ENCODE data around the gene SUZ12. TPM values are rescaled to one million over a fixed set of nuclear protein-coding genes. Genes with fewer than 3 reads are reported as not detected.
"Not testable (repeated sequence)": the region's sequence is repeated elsewhere in the genome, so short reads cannot be mapped to it uniquely, and the experiment has no call there.

Gene SUZ12
- polyA plus RNA-seq, 4 donors: 32.4 to 55.8 (median 47.1) TPM

DNA sequence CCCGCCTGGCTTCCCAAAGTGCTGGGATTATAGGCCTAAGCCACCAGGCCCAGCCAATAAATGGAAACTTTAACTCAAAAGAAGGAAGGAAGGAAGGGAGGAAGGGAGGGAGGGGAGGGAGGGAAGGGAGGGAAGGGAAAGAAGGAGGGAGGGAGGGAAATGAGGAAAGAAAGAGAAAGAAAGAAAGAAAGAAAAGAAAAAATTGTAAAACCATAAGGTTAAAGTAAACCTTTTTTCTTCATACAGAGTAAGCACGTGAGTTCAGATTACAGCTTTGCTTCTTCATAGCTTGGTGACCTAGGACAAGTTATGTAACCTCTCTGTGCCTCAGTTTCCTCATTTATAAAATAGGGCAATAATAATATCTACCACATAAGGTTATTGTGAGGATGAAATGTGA is 96.4 kb downstream of the SUZ12 start:
- no peak for DNase-seq (ENCODE audit: low read depth in 4 of 4, low spot score in 3 of 4)

DNA sequence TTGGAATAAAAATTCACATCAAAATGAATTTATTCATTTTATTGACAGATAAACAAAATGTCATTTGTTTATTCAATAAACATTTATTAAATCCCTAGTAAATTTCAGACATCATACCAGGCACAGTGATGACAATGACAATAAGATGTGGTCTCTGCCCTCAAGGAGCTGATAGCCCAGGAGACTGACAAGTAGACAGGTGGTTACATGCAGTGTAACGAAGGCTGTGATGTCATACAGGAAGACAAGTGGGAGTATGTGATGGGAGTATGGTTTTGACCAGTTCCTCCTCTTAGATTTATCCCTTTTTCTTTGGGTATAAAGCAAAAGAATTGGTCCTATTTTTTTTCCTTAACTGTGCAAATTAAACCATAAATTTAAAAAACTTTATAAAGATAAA is 97.0 kb downstream of the SUZ12 start:
- DNase-seq (ENCODE audit: low read depth in 4 of 4, low spot score in 3 of 4): not testable (repeated sequence)

DNA sequence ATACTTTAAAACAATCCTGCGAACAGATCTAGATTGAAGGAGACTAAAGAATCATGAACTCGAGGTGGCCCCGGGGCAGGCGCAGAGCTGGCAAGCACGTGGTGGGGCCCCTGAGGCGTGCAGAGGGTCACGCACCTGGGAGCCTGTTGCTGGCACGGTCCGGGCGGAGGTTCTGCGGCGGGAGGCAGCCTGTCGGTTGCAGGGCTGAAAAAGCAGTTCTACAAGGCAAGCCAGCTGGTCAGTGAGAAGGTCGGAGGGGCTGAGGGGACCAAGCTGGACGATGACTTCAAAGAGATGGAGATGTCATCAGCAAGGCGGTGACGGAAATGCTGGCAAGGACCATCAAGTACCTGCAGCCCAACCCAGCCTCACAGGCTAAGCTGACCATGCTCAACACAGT is 103.4 kb downstream of the SUZ12 start:
- not testable (repeated sequence) for DNase-seq (ENCODE audit: low read depth in 4 of 4, low spot score in 3 of 4)

DNA sequence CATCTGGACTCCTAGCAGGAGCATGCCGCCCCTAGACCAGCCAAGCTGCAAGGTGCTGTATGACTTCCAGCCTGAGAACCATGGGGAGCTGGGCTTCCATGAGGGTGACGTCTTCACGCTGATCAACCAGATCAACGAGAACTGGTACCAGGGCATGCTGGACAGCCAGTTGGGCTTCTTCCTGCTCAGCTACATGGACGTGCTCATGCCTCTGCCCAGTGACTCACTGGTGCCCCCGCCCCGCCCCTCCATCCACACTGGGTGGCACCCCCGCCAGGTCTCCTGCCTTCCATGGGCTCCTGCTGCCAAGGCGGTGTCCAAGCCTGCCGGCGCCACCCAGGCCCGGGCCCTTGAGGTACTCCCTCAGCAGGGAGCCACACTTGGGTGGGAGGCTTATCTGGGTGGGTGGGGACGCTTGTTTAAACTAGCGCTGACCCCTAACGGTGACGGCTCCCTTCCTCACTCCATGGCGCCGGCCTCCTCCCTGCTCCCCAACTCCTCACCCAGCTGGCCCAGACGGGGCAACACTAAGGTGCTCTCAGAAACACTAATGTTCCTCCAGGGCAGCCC is 104.6 kb downstream of the SUZ12 start:
- not testable (repeated sequence) for DNase-seq (ENCODE audit: low read depth in 4 of 4, low spot score in 3 of 4)

DNA sequence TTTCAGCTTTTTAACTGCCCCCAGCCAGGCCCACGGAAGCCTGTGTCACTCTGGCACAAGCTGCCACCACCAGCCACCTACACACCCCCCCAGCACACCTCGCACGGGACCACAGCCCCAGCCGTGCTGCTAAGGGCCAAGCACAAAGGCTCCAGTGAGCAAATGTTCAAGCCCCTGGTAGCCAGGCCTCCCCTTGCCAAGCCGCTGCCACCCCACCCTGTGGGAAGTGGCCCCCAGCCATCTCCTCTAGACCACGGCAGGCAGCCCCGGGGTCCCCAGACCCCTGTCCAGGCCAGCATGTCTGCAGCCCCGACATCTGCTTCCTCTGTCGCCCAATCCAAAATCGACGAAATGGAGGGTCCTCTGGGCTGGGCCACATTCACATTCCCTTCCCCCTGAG is 105.5 kb downstream of the SUZ12 start:
- DNase-seq (ENCODE audit: low read depth in 4 of 4, low spot score in 3 of 4): not testable (repeated sequence)

DNA sequence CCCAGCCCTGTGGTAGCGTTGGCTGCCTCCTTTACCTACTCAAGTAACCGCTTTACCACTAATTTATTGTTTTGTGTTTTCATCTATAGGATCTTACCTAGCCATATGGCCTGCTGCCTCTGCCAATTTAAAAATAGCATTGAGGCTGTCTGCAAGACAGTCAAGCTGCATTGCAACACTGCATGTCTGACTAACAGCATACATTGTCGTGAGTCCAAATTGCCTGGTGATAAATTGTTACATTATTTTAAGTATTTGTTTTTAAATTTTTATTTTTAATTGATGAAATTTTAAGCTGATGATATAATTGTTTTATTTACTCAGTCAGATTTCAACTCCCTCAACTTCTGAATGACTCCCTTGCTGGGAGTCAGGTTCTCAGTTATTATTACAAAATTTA is 108.8 kb downstream of the SUZ12 start:
- not testable (repeated sequence) for DNase-seq (ENCODE audit: low read depth in 4 of 4, low spot score in 3 of 4)

DNA sequence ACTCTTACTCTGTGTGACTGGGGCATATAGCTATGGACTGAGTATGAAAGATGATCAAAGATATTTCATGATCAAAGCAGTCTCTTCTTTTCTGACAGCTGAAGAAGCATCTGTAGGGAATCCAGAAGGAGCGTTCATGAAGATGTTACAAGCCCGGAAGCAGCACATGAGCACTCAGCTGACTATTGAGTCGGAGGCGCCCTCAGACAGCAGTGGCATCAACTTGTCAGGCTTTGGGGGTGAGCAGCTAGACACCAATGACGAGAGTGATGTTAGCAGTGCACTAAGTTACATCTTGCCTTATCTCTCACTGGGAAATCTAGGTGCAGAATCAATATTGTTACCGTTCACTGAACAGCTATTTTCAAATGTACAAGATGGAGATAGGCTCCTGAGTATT is 110.9 kb downstream of the SUZ12 start:
- not testable (repeated sequence) for DNase-seq (ENCODE audit: low read depth in 4 of 4, low spot score in 3 of 4)

Other genes with a start within 250 kb of the SUZ12 start
- 10 to 100 TPM; 43.3 to 47.3 (median 46.5) TPM for gene COPRS, start 77.8 kb upstream of the SUZ12 start, polyA plus RNA-seq (ENCODE audit: insufficient read length in 4 of 4)
- 10 to 100 TPM; 61.1 to 85.3 (median 84.1) TPM for gene UTP6, start 35.3 kb upstream of the SUZ12 start, polyA plus RNA-seq (ENCODE audit: insufficient read length in 4 of 4)
- 10 to 100 TPM; 20.3 to 28.5 (median 23.1) TPM for gene LRRC37B, start 70.4 kb downstream of the SUZ12 start, polyA plus RNA-seq (ENCODE audit: insufficient read length in 4 of 4)
- 10 to 100 TPM; 48.1 to 60.9 (median 52.4) TPM for gene RHOT1, start 205.5 kb downstream of the SUZ12 start, polyA plus RNA-seq (ENCODE audit: insufficient read length in 4 of 4)